Skeletal muscle satellite cell (primary cell): ENCODE data around the gene ITGA3.

Source experiments
- H3K27me3 ChIP-seq: 2 replicates; pipeline ENCODE4 v1.7.0; 2013; ENCODE audit warnings: low read length; ENCODE audit not compliant: control insufficient read depth, insufficient read depth
- H3K36me3 ChIP-seq: 2 replicates; pipeline ENCODE4 v1.7.0; 2013; ENCODE audit warnings: mild to moderate bottlenecking, control low read depth, low read length; ENCODE audit not compliant: insufficient read depth
- H3K4me1 ChIP-seq: 2 replicates; pipeline ENCODE4 v1.7.0; 2013; ENCODE audit warnings: low read length; ENCODE audit not compliant: control insufficient read depth, insufficient read depth
- H3K4me2 ChIP-seq: 2 replicates; pipeline ENCODE4 v1.7.0; 2013; ENCODE audit warnings: mild to moderate bottlenecking, low read length
- H3K4me3 ChIP-seq: 2 replicates; pipeline ENCODE4 v1.7.0; 2013; ENCODE audit warnings: low read length
- H3K9ac ChIP-seq: 2 replicates; pipeline ENCODE4 v1.7.0; 2013; ENCODE audit warnings: mild to moderate bottlenecking, low read depth, low read length, moderate library complexity
- H3K9me3 ChIP-seq: replicated peaks from 2 replicates; pipeline ENCODE4 v1.7.0; 2013; ENCODE audit warnings: mild to moderate bottlenecking, control low read depth, low read length

ITGA3 gene

GRCh38 chr17:50139185-50139783, 83.4 kb downstream of the ITGA3 start:
- peaks cover 92% of the 10 kb centered on the region for H3K36me3 ChIP-seq
- H3K4me3 ChIP-seq = no peak overlapping the region
- no peaks in the 10 kb centered on the region for H3K9me3 ChIP-seq
- H3K4me1 ChIP-seq = peaks cover 6% of the 10 kb centered on the region
- H3K27me3 ChIP-seq = no peaks in the 10 kb centered on the region
- H3K9ac ChIP-seq = no peak overlapping the region
- no peak overlapping the region for H3K4me2 ChIP-seq
